ENCODE measurements around the gene GRXCR1. TPM values are rescaled to one million over a fixed set of nuclear protein-coding genes. Genes with fewer than 3 reads are reported as not detected.

Gene GRXCR1
- total and polyA plus RNA-seq, 2 donors (not counting 1 experiment from before 2014, with no cell fraction given): not detected

DNA sequence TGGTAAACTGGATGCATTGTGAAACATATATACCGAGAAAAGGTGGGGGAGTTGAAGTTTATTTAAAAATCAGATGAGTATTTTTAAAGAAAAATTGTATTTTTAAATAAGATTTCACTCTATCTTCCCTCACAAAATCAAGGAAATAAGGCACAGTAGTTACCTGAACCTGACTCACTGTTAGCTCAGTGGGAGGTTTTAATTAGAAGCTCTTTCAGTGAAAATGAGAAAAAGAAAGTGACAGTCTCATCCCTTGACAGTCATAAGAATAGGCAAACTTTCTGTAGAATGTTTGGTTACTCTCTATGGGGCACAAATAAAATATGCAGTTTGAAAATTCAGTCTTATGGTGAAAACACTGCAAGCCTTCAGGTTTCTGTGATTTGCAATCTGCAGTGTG lies 49.7 kb downstream of the GRXCR1 start:
- Histone ChIP-seq H2AFZ (ENCODE audit: insufficient read depth, low read depth, low read length, poor library complexity, severe bottlenecking) (no peak overlapping the region), H3K79me2 (ENCODE audit: control insufficient read depth, insufficient read depth, low read length) (no peaks in the 10 kb centered on the region), H3K27me3 (replicated peaks in 1 of 4; ENCODE audit: control extremely low read depth in 1 of 4, control insufficient read depth in 3 of 4, insufficient read depth in 4 of 4, low read length in 3 of 4) (peaks cover 0 to 6% (median 0%) of the 10 kb centered on the region in 4 experiments), H3K9ac (ENCODE audit: low read length) (no peak overlapping the region), H3K4me3 (ENCODE audit: control extremely low read depth in 1 of 5, extremely low read depth in 1 of 5, insufficient read depth in 1 of 5, low read depth in 2 of 5, low read length in 4 of 5) (no peak overlapping the region), H4K20me1 (ENCODE audit: control insufficient read depth, insufficient read depth, low read length, poor library complexity, severe bottlenecking) (no peaks in the 10 kb centered on the region), H3K4me1 (ENCODE audit: control insufficient read depth in 2 of 2, insufficient read depth in 2 of 2, low read length in 2 of 2) (no peaks in the 10 kb centered on the region), H3K9me3 (ENCODE audit: control extremely low read depth in 1 of 3, control insufficient read depth in 2 of 3, insufficient read depth in 1 of 3, low read length in 2 of 3) (no peaks in the 10 kb centered on the region), H3K4me2 (replicated peaks; ENCODE audit: low read depth, low read length, poor library complexity, severe bottlenecking) (no peak overlapping the region), H3K36me3 (replicated peaks in 1 of 2; ENCODE audit: control extremely low read depth in 1 of 2, control insufficient read depth in 1 of 2, extremely low read depth in 1 of 2, insufficient read depth in 2 of 2, low read length in 1 of 2) (no peaks in the 10 kb centered on the region), H3K27ac (ENCODE audit: low read length in 2 of 2) (no peak overlapping the region)
- ATAC-seq (ENCODE audit: low read depth) (no peak), DNase-seq (no peak)
- H3K9me3 Mint-ChIP-seq (ENCODE audit: insufficient read depth): no peaks in the 10 kb centered on the region
- no CpG with 5 or more reads among the region's 1 CpG for WGBS (ENCODE audit: insufficient coverage)
- H3K4me1 Mint-ChIP-seq: no peaks in the 10 kb centered on the region
- TF ChIP-seq EZH2 (IDR thresholded peaks at IDR 0.05; ENCODE audit: borderline replicate concordance, insufficient read depth, low read depth, low read length, poor library complexity, severe bottlenecking): no peak
- TF ChIP-seq, protein P1, sequence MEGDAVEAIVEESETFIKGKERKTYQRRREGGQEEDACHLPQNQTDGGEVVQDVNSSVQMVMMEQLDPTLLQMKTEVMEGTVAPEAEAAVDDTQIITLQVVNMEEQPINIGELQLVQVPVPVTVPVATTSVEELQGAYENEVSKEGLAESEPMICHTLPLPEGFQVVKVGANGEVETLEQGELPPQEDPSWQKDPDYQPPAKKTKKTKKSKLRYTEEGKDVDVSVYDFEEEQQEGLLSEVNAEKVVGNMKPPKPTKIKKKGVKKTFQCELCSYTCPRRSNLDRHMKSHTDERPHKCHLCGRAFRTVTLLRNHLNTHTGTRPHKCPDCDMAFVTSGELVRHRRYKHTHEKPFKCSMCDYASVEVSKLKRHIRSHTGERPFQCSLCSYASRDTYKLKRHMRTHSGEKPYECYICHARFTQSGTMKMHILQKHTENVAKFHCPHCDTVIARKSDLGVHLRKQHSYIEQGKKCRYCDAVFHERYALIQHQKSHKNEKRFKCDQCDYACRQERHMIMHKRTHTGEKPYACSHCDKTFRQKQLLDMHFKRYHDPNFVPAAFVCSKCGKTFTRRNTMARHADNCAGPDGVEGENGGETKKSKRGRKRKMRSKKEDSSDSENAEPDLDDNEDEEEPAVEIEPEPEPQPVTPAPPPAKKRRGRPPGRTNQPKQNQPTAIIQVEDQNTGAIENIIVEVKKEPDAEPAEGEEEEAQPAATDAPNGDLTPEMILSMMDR (IDR thresholded peaks at IDR 0.05): no peak
- peaks cover 3% of the 10 kb centered on the region for H3K27me3 Mint-ChIP-seq
- intact Hi-C loops (cut with micrococcal nuclease): no loop called here
- ChIA-PET POLR2A (no interaction called here), CTCF (no interaction called here)
- H3K27ac Mint-ChIP-seq: no peak overlapping the region
- H3K4me3 Mint-ChIP-seq: no peak overlapping the region

DNA sequence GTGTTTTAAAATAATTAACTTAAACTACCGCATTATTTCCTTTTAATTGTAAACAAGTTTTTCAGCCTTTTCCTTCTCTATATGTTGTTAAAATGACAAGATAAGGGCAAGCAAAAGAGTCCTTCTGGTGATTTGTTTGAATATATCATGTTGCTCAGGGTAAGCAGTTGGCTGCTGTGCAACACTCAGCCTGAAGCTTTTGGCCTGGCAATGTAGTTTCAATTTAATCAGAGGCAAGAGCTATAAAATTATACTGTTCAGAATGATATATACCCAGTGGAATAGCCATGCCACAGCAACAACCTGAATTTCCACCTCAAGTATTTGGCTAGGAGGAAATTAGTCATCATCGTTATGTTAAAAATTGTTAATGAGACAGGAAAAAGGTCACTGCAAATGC lies 53.4 kb downstream of the GRXCR1 start:
- Histone ChIP-seq H3K4me2 (replicated peaks; ENCODE audit: low read depth, low read length, poor library complexity, severe bottlenecking) (no peak overlapping the region), H3K9ac (ENCODE audit: low read length) (no peak overlapping the region), H2AFZ (ENCODE audit: insufficient read depth, low read depth, low read length, poor library complexity, severe bottlenecking) (no peak overlapping the region), H3K9me3 (ENCODE audit: control extremely low read depth in 1 of 3, control insufficient read depth in 2 of 3, insufficient read depth in 1 of 3, low read length in 2 of 3) (no peaks in the 10 kb centered on the region), H3K79me2 (ENCODE audit: control insufficient read depth, insufficient read depth, low read length) (no peaks in the 10 kb centered on the region), H3K27me3 (replicated peaks in 1 of 4; ENCODE audit: control extremely low read depth in 1 of 4, control insufficient read depth in 3 of 4, insufficient read depth in 4 of 4, low read length in 3 of 4) (peaks cover 0 to 6% (median 0%) of the 10 kb centered on the region in 4 experiments), H3K4me1 (ENCODE audit: control insufficient read depth in 2 of 2, insufficient read depth in 2 of 2, low read length in 2 of 2) (no peaks in the 10 kb centered on the region), H3K36me3 (replicated peaks in 1 of 2; ENCODE audit: control extremely low read depth in 1 of 2, control insufficient read depth in 1 of 2, extremely low read depth in 1 of 2, insufficient read depth in 2 of 2, low read length in 1 of 2) (no peaks in the 10 kb centered on the region), H4K20me1 (ENCODE audit: control insufficient read depth, insufficient read depth, low read length, poor library complexity, severe bottlenecking) (no peaks in the 10 kb centered on the region), H3K27ac (ENCODE audit: low read length in 2 of 2) (no peak overlapping the region), H3K4me3 (ENCODE audit: control extremely low read depth in 1 of 5, extremely low read depth in 1 of 5, insufficient read depth in 1 of 5, low read depth in 2 of 5, low read length in 4 of 5) (no peak overlapping the region)
- Mint-ChIP-seq H3K9me3 (ENCODE audit: insufficient read depth) (no peaks in the 10 kb centered on the region), H3K27me3 (peaks cover 3% of the 10 kb centered on the region), H3K27ac (no peak overlapping the region), H3K4me1 (no peaks in the 10 kb centered on the region), H3K4me3 (no peak overlapping the region)
- DNase-seq (no peak), ATAC-seq (ENCODE audit: low read depth) (no peak)
- POLR2A ChIA-PET: no interaction called here
- no peak for TF ChIP-seq EZH2 (IDR thresholded peaks at IDR 0.05; ENCODE audit: borderline replicate concordance, insufficient read depth, low read depth, low read length, poor library complexity, severe bottlenecking)
- TF ChIP-seq, protein P1 (IDR thresholded peaks at IDR 0.05): no peak
- intact Hi-C loops (cut with micrococcal nuclease): no loop called here
- CTCF ChIA-PET: no interaction called here
- WGBS (ENCODE audit: insufficient coverage): no CpG with 5 or more reads among the region's 2 CpGs

Measured in B cell (primary cell).